HepG2 (cell line): Measurements from ENCODE around the gene LAMB2. TPM values are rescaled to one million over a fixed set of nuclear protein-coding genes. Genes with fewer than 3 reads are reported as not detected.

Experiments used
- ATAC-seq: fragments of 200-7000 bp; cut with Tn5 transposase; 3 replicates; pipeline ENCODE4 v1.9.1; 2020; ENCODE audit warnings: mild to moderate bottlenecking, moderate library complexity
- BruUV-seq: library from RNA; stranded (reverse); fragments of 400-500 nt; replicated peaks from 2 replicates; lab custom pipeline; 2021; lab: Mats Ljungman, UMichigan
- CTCF ChIA-PET: fragments of 300-600 bp; formaldehyde crosslinking; extraction: SDS; loops from one replicate; lab custom pipeline; 2021; ENCODE audit warnings: low total read pairs, inconsistent platforms, low intra/inter-chr PET ratio; lab: Yijun Ruan, JAX
- POLR2A ChIA-PET: fragments of 350-600 bp; sonication (Branson Sonifier 250); formaldehyde crosslinking; loops from one replicate; lab custom pipeline; 2020; ENCODE audit warnings: antibody characterized with exemption, inconsistent platforms; lab: Yijun Ruan, JAX
- DNase-seq: peaks from one replicate; pipeline ENCODE4 v3.0.0-alpha.2; 2015; ENCODE audit warnings: low spot score
- FAIRE-seq: peaks from 3 replicates; lab custom pipeline; 2011; peaks lifted over from hg19 to GRCh38; lab: Jason Lieb, UNC
- H2AFZ ChIP-seq: one replicate; pipeline ENCODE4 v1.6.1; 2011; ENCODE audit warnings: low read length, inconsistent platforms
- H3K27ac ChIP-seq: fragments of 300-600 bp; 3 replicates; pipeline ENCODE4 v1.8.0; 2011; ENCODE audit warnings: mixed run types, mild to moderate bottlenecking, mixed read lengths, low read length, inconsistent platforms; ENCODE audit not compliant: insufficient read depth; ENCODE audit errors: extremely low read length
- H3K27me3 ChIP-seq, 2 experiments: fragments of 200-600 bp in 1 of 2; 2 replicates in 1 of 2; 3 replicates in 1 of 2; pipeline versions ENCODE4 v1.6.0 to v1.8.0; 2011; ENCODE audit warnings: low read length in 2 of 2, mild to moderate bottlenecking in 2 of 2, moderate library complexity in 2 of 2, inconsistent platforms in 1 of 2; ENCODE audit not compliant: insufficient read depth in 2 of 2, control insufficient read depth in 1 of 2
- H3K36me3 ChIP-seq, 2 experiments: fragments of 200-600 bp in 1 of 2; replicated peaks in 1 of 2; 2 replicates in 1 of 2; 3 replicates in 1 of 2; pipeline versions ENCODE4 v1.5.1 to v1.8.0; 2011; ENCODE audit warnings: low read length in 2 of 2, inconsistent platforms in 1 of 2; ENCODE audit not compliant: insufficient read depth in 2 of 2, control insufficient read depth in 1 of 2
- H3K4me1 ChIP-seq: 2 replicates; pipeline ENCODE4 v1.5.1; 2012; ENCODE audit warnings: low read length, inconsistent platforms; ENCODE audit not compliant: insufficient read depth
- H3K4me2 ChIP-seq: 2 replicates; pipeline ENCODE4 v1.6.0; 2011; ENCODE audit warnings: low read depth, low read length, inconsistent platforms
- H3K4me3 ChIP-seq, 3 experiments: fragments of 200-600 bp in 1 of 3; sonication (generic), shearing (Covaris generic) in 1 of 3; replicated peaks in 1 of 3; 2 replicates each; pipeline ENCODE4 v1.5.1; 2011 to 2016; ENCODE audit warnings: low read length in 3 of 3, inconsistent platforms in 2 of 3, low read depth in 2 of 3, mild to moderate bottlenecking in 2 of 3, control low read depth in 1 of 3, mixed read lengths in 1 of 3; ENCODE audit not compliant: insufficient read depth in 1 of 3
- H3K79me2 ChIP-seq: one replicate; pipeline ENCODE4 v1.6.1; 2011; ENCODE audit warnings: low read length, inconsistent platforms; ENCODE audit not compliant: insufficient read depth
- H3K9ac ChIP-seq: 2 replicates; pipeline ENCODE4 v1.6.0; 2011; ENCODE audit warnings: mild to moderate bottlenecking, low read depth, low read length, inconsistent platforms; ENCODE audit not compliant: insufficient read depth
- H3K9me3 ChIP-seq: 2 replicates; pipeline ENCODE4 v1.5.1; 2012; ENCODE audit warnings: mild to moderate bottlenecking, low read length
- H4K20me1 ChIP-seq: 2 replicates; pipeline ENCODE4 v1.6.0; 2011; ENCODE audit warnings: inconsistent platforms, mild to moderate bottlenecking, low read length, moderate library complexity; ENCODE audit not compliant: insufficient read depth
- ARID5B ChIP-seq: IDR thresholded peaks from 2 replicates; pipeline ENCODE4 v1.4.0; 2020; ENCODE audit warnings: mild to moderate bottlenecking, missing genetic modification reagents
- FOXJ3 ChIP-seq: sonication (generic); formaldehyde crosslinking; IDR thresholded peaks from 2 replicates; pipeline ENCODE4 v1.4.0; 2020; ENCODE audit warnings: missing genetic modification reagents, mild to moderate bottlenecking, borderline replicate concordance
- NFE2L2 ChIP-seq: fragments of 150-350 bp; IDR thresholded peaks from 2 replicates; pipeline ENCODE4 v1.6.1; 2014; ENCODE audit warnings: low read length
- PCBP2 ChIP-seq: fragments of 200-400 bp; formaldehyde crosslinking; optimal IDR thresholded peaks from 2 replicates; pipeline ENCODE3; 2018; ENCODE audit warnings: low read length, low read depth; ENCODE audit not compliant: poor library complexity, severe bottlenecking
- RBFOX2 ChIP-seq: fragments of 200-400 bp; formaldehyde crosslinking; IDR thresholded peaks from 2 replicates; pipeline ENCODE4 v1.6.1; 2017; ENCODE audit warnings: low read depth, mild to moderate bottlenecking, low read length
- SMARCC2 ChIP-seq: fragments of 450-650 bp; IDR thresholded peaks from 2 replicates; pipeline ENCODE4 v1.6.1; 2017; ENCODE audit warnings: antibody characterized with exemption, mild to moderate bottlenecking
- SPEN ChIP-seq: sonication (generic); formaldehyde crosslinking; IDR thresholded peaks from 2 replicates; pipeline ENCODE4 v1.5.1; 2020; ENCODE audit warnings: low read depth, mild to moderate bottlenecking, missing genetic modification reagents
- THAP11 ChIP-seq: IDR thresholded peaks from 2 replicates; pipeline ENCODE4 v1.6.1; 2016; ENCODE audit warnings: missing biosample characterization, missing genetic modification reagents
- YY1 ChIP-seq: IDR thresholded peaks from 2 replicates; pipeline ENCODE4 v1.6.1; 2011; ENCODE audit warnings: low read length, low read depth, moderate library complexity, mild to moderate bottlenecking; ENCODE audit not compliant: insufficient read depth, insufficient replicate concordance
- ZBTB38 ChIP-seq: sonication (generic); formaldehyde crosslinking; IDR thresholded peaks from 2 replicates; pipeline ENCODE4 v1.5.1; 2020; ENCODE audit warnings: mild to moderate bottlenecking, missing genetic modification reagents
- ZNF678 ChIP-seq: sonication (generic); formaldehyde crosslinking; IDR thresholded peaks from 2 replicates; pipeline ENCODE4 v1.4.0; 2020; ENCODE audit warnings: mild to moderate bottlenecking, missing genetic modification reagents
- ZNF746 ChIP-seq: sonication (generic); formaldehyde crosslinking; IDR thresholded peaks from 2 replicates; pipeline ENCODE4 v1.8.0; 2022; ENCODE audit warnings: mild to moderate bottlenecking, missing genetic modification reagents
- ZNF749 ChIP-seq: sonication (generic); formaldehyde crosslinking; IDR thresholded peaks from 2 replicates; pipeline ENCODE4 v1.8.0; 2022; ENCODE audit warnings: mild to moderate bottlenecking, missing genetic modification reagents, moderate library complexity, borderline replicate concordance
- ZNF761 ChIP-seq: sonication (generic); formaldehyde crosslinking; conservative IDR thresholded peaks from 2 replicates; pipeline ENCODE4 v1.4.0; 2020; ENCODE audit warnings: mild to moderate bottlenecking, missing genetic modification reagents
- WGBS: methylation state at CpG from one replicate; pipeline ENCODE4 v1.1.6; 2017; ENCODE audit warnings: low lambda C conversion rate; 5-methylcytosine and 5-hydroxymethylcytosine counted together
- in situ Hi-C: cut with HindIII; loops from 2 replicates; pipeline ENCODE4 v1.10.0; 2017; ENCODE audit warnings: low pct_unique_long_range_greater_than_20kb; ENCODE audit not compliant: extremely low pct_ligation_motif_present
- intact Hi-C: fragments of 100-400 bp; cut with micrococcal nuclease; formaldehyde crosslinking; loops from one replicate; pipeline ENCODE4 v1.10.0; 2022; ENCODE audit not compliant: unreplicated experiment
- polyA plus RNA-seq, 8 experiments: library from polyadenylated mRNA; depleted of rRNA in 3 of 8; stranded (reverse) in 7 of 8; unstranded in 1 of 8; fragments of >200 nt; fragmentation: Illumina TruSeq in 4 of 8; extraction: Trizol in 4 of 8; gene quantifications; 2 replicates each; pipeline versions ENCODE4 v1.2.1 to v1.2.3, GENCODE V29; 2011 to 2016; ENCODE audit warnings: low read depth in 4 of 8, missing spikeins in 1 of 8, mixed read lengths in 1 of 8; ENCODE audit not compliant: insufficient read depth in 1 of 8
- total RNA-seq, 5 experiments: library from RNA; depleted of rRNA; stranded (reverse); fragments of >200 nt; fragmentation: Illumina TruSeq; extraction: Trizol; gene quantifications; 2 replicates each; pipeline ENCODE4 v1.2.3, GENCODE V29; 2016; ENCODE audit warnings: low read depth in 1 of 5

Gene LAMB2
- total and polyA plus RNA-seq, 2 of the 13 experiments (the other 11 are each of a cell fraction or from before 2014, with no cell fraction given): 208 to 443 TPM

DNA sequence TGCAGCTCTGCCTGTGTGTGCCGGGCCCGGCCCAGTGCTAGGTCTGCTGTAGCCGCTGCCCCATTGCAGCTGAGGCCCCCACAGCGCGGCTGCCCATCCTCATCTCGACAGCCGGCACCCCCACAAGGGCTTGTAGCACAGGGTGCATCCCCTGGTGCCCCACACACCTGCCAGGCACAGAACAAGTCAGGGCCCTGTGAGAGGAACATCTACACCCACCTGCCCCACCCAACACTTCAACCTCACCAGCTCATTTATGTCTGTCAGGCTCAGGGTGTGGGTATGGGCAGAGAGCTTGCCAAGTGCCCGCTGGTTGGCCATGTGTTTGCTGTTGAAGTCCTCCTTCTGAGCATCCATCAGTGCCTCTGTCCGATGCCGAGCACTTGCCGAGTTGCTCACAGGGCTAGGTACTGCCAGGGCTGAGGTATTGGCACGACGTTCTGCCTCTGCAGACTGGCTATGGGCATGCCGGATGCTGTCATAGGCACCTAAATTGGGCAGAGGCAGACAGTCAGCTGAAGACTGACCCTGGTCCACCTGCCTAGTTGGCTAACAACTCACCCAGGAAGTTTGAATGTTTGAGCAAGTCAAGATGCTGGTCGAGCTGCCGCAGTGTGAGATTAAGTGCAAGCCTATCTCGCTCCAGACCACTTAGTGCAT is 9.8 kb downstream of the LAMB2 start (continued):
- TF ChIP-seq FOXJ3 (CRISPR knock-in tag): no peak
- TF ChIP-seq SMARCC2: no peak
- TF ChIP-seq ZNF678 (CRISPR knock-in tag): no peak
- TF ChIP-seq ZNF746: no peak

- TF ChIP-seq RBFOX2: 0 out of 2 replicates have a peak, but pooled peaks have one; percentile 28
- no peak for TF ChIP-seq ZBTB38
Measured at GRCh38 chr3:49122451-49122850, 10.4 kb downstream of the LAMB2 start.

DNA sequence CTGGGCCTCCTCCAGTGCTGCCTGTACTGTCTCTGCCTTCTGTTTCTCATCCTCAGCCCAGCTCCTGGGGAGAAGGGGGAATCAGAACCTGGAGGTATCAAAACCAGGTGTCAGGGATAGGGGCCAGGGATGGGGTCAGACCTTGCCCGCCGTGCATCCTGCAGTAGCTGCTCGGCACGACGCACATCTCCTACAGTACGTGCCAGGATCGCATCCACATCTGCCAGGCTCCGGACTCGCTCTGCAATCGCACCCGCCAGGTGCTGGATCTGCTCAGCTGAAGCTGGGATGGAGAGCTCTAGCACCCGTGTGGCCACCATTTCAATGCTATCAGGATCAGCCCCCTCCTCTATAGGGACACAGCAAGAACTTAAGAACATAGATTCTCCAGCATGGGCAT is 10.8 kb downstream of the LAMB2 start:
- intact Hi-C loops (no loop called here), in situ Hi-C loops (no loop called here)
- Histone ChIP-seq H3K79me2 (peaks cover 14% of the 10 kb centered on the region), H2AFZ (no peak overlapping the region), H3K4me2 (no peak overlapping the region), H3K36me3 (peaks cover 20 to 47% of the 10 kb centered on the region in 2 experiments), H3K9me3 (no peaks in the 10 kb centered on the region), H3K27ac (no peak overlapping the region), H3K27me3 (no peaks in the 10 kb centered on the region; a peak in 1 of 5 replicates), H3K4me1 (peaks cover 19% of the 10 kb centered on the region), H3K4me3 (no peak overlapping the region), H3K9ac (no peak overlapping the region), H4K20me1 (no peaks in the 10 kb centered on the region)
- WGBS: 100% methylated on average over 3 of the region's 12 CpGs
- FAIRE-seq (no peak), DNase-seq (no peak), ATAC-seq (no peak)
- CTCF ChIA-PET: no interaction called here
- POLR2A ChIA-PET: interaction anchor here (1.6 to 4.3 kb wide), 5 partner anchors 12 to 115 kb away, joined by 12 to 110 read pairs (median 32); partner anchors contain the start of genes IMPDH2, LAMB2, QRICH1 and WDR6
- BruUV-seq: no TSS peak
- TF ChIP-seq SPEN (CRISPR knock-in tag): no peak
- TF ChIP-seq ZNF749 (CRISPR knock-in tag): no peak
- no peak for TF ChIP-seq THAP11 (CRISPR knock-in tag)
- no peak for TF ChIP-seq NFE2L2
- TF ChIP-seq ARID5B (CRISPR knock-in tag): no peak
- no peak for TF ChIP-seq ZNF761 (CRISPR knock-in tag)
- TF ChIP-seq PCBP2: no peak
- no peak for TF ChIP-seq YY1

More at GRCh38 chr3:49122451-49122850, 10.4 kb downstream of the LAMB2 start:
- H3K4me1 ChIP-seq: peaks cover 19% of the 10 kb centered on the region
- H3K9ac ChIP-seq: no peak overlapping the region
- intact Hi-C loops: no loop called here
- ATAC-seq: no peak
- H3K4me2 ChIP-seq: no peak overlapping the region
- FAIRE-seq: no peak
- H2AFZ ChIP-seq: no peak overlapping the region
- H3K9me3 ChIP-seq: no peaks in the 10 kb centered on the region
- BruUV-seq: no TSS peak
- H4K20me1 ChIP-seq: no peaks in the 10 kb centered on the region
- ChIA-PET POLR2A (interaction anchor here (4.3 kb wide), 1 partner anchor 12 kb away, joined by 110 read pairs; the partner anchor contains the start of gene LAMB2), CTCF (no interaction called here)
- no peaks in the 10 kb centered on the region; a peak in 1 of 5 replicates for H3K27me3 ChIP-seq
- peaks cover 14% of the 10 kb centered on the region for H3K79me2 ChIP-seq
- DNase-seq: no peak
- no peak overlapping the region for H3K27ac ChIP-seq
- H3K4me3 ChIP-seq: no peak overlapping the region
- in situ Hi-C loops: no loop called here
- whole genome bisulfite sequencing: no CpG with 5 or more reads among the region's 7 CpGs
- H3K36me3 ChIP-seq: peaks cover 18 to 43% of the 10 kb centered on the region in 2 experiments
